HL-60/S4 treated with phorbol 12-myristate 13-acetate at 8.2 ng/mL for 4 days and 3 days (cell line): ENCODE results near the gene ASAP2.

Experiments
- in situ Hi-C: fragments of 300-500 bp; cut with MboI; formaldehyde crosslinking; loops from 2 replicates; pipeline ENCODE4 v1.15.0; 2022; ENCODE audit warnings: low sequenced_read_pairs

Gene ASAP2

DNA sequence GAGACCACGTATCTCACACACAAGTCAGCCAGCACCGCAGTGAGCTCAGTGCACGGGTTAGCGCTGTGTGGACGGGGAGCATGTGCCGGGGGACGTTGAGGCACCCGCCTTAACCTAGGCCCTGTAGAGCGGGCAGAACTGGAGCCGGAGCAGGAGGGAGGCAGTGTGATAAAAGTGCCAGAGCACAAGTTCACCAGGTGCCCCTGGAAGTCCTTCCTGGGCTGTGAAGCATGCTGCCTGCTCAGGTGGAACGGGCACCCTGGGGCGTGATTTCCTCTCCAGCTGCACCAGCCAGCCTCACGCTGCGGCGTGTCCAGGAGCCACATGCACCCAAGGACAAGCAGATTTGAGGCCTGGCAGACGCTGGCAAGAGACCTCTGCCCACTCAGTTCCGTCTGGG, 166.4 kb downstream of the ASAP2 start:
- in situ Hi-C loops, result no loop called here

DNA sequence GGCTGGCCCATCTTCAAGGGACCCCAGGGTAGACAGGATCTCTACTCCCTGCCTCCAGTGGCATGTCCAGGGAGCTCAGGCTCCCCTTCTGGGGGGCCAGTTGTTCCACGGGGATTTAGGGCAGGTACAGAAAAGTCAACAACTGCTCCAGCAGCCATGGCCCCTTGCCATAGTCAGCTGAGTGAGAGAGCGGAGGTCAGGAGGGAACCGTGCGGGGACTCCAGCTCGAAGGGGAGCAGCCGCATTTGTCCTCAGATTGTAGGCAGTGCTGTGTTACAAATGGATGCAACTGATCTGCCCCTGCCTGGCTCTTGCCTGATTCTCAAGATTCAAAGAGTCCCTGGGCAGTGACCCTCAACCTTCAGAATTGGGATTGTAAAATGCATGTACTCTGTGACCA, 166.9 kb downstream of the ASAP2 start:
- in situ Hi-C loops, result no loop called here

DNA sequence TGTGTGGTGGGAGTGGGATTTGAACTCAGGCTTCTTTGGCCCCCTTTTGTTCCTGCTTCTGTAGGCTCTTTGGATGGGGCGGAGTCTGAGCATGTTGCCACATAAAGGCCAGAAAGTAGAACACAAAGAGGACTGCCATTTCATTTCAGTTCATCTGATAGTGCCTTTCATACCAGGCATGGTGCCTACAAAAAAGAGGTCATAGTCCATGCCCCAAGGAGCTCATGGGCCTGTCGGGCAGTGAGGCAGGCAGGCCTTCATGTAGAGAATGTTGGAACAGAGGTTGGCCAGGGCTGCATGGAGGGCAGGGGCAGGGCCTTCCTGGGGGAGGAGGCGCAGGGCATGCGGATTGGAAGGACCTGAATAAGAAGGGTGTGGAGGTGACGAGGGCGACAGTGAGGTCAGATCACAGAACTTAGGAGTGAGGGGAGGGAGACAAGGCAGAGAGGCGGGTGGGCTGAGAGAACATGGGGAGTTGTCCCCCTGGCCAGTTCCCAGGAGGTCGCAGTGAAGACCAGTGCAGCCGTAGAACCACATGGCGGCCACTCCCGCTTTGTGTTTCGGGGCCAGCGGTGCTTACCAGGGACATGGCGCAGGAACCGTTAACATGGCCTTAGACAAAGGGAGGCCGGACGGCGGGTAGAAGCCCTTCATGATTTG, 167.6 kb downstream of the ASAP2 start:
- in situ Hi-C loops, result no loop called here

DNA sequence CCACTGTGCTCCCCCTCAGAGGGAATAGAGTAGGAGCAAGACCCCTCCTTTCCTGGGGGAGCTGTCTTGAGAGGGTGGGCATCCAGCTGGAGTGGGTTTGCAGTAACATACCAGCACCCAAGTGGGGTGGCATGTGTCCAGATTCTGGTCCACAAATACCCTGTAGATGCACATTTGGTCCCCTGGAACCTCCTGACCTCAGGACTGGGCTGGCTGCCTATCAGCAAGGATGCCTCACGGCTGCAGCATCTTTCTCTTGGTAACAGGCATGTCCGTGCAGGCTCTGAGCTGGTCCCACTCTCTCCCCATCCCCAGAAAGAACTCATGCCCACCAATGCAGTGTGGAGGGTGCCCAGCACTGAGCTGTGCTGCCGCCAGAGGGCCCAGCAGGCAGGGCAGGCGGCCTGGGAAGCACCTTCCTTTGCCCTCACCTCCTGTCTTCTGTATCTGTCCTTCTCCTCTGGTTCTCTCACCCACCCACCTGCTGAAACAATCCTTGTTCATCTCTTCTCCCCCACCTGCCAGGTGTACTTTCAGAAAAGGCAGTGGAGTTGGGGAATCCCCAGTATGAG, 169.3 kb downstream of the ASAP2 start:
- in situ Hi-C loops, result no loop called here

DNA sequence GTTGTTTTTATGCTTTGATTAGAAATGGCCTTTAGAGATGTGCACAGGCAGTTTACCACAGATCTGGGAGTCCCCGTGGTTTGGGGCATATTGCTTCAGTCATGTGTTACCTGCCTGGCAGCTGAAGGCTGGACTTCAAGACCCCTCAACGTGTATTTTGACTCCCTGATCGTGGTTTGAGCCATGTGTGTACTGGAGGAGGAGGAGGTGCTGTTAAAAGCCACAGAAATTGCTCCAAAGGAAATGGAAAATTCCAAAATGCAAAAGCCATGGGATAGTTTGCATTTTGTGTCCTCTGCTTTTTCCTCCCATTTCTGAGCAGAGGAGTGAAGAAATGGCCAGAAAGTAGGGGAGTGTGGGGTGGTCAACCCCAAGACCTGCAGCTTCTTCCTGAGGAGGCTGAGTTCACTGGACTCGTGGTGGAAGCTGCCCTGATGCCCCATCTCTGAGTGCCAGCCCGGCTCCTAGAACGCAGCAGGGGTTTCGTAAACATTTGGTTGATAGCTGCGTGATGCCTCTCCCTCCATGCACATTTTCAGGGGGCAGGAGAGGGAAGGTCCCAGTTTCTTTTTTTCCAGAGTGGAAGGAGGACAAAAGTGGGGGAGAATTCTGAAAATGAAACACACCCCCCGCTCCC, 171.0 kb downstream of the ASAP2 start:
- in situ Hi-C loops, result no loop called here

DNA sequence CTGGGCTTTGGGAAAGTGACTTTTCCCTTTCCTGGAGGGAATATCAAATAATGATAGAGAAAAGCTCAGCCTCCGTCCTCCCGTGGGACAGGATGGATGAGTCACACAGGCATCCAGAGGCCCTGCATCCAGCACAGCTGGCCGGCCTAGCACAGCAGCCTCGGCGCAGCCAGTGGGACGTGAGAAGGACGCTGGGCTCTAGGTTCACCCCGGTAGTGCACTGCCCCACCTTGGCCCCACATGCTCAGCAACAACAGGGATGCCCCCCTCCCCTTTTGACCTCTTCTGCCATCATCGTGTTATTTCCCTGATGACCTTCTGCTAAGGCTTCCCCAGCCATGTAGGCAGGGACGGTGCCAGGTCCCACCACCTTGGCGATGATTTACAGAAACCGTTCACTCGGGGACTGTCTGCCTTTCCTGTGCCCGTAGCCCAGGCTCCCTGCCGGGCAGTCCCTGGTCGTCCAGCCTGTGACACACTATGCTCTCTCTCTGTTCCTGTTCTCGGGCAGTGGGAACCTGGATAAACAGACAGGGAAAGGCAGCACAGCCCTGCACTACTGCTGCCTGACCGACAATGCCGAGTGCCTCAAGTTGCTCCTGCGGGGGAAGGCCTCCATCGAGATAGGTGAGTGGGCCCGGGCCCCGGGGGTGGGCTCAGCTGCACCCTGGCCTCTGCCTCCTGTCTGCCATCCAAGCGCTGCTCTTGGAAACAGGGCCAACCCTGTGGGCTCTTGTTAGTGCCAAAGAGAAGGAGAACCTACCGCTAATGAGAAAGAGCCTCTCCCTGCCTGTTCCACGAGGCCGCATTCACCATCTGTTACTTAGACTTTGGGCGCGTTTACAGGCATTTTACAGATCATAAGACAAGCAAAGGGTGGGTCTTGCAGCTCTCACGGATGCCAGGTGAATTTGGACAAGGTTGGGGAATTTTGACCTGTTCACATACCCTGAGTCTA, 172.1 kb downstream of the ASAP2 start:
- in situ Hi-C loops, result no loop called here

DNA sequence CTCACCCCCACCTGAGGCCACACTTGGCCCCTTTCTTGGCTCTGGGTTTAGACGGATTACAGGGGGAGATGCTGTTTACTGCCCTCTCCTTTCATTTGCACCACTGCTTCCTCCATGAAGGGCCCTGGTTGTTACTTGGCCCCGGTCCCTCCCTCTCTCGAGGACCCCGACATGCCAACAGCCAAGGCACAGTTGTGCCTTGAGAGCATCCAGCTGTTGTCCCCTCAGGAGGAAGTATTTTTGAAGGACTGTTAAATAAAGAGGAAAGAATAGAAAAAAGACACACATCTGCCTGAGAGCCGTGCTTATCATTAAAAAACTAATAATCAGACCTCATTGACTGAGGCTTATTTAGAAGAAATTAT, 172.8 kb downstream of the ASAP2 start:
- in situ Hi-C loops, result no loop called here

DNA sequence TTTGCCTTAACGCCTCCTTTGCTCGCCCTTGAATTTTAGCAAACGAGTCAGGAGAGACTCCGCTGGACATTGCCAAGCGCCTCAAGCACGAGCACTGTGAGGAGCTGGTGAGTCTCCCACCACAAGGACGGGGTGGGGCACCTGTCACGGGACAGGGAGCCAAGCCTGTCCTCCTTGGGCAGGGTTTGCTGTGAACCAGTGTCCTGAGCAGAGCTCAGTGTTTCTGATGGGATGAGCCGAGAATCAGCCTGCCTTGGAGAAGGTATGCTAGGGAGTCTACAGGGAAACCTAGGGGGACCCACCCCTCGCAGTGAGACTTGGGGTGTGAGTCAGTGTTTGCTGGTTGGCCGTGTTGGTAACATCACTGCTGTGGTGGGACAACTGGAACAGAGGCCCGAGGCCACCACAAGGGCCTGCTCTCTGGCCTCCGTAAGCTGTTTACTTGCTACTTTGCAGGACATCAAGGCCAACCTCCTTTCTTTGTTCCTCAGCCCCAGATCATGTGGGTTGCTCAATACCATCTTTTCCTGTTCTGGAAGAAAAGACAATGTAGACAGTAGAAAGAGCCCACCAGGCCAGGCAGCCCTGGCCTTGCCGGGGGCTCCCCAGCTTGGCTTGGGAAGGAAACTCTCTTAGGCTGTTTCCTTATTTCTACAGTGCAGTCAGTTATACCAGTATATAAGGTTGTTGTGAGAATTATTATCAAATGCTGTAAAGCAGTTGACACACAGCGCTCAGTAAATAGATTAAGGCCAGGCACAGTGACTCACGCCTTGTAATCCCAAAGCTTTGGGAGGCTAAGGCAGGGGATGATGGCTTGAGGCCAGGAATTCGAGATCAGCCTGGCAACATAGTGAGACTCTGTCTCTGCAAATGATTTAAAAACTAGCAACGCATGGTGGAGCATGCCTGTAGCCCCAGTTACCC, 174.4 kb downstream of the ASAP2 start:
- in situ Hi-C loops, result no loop called here

DNA sequence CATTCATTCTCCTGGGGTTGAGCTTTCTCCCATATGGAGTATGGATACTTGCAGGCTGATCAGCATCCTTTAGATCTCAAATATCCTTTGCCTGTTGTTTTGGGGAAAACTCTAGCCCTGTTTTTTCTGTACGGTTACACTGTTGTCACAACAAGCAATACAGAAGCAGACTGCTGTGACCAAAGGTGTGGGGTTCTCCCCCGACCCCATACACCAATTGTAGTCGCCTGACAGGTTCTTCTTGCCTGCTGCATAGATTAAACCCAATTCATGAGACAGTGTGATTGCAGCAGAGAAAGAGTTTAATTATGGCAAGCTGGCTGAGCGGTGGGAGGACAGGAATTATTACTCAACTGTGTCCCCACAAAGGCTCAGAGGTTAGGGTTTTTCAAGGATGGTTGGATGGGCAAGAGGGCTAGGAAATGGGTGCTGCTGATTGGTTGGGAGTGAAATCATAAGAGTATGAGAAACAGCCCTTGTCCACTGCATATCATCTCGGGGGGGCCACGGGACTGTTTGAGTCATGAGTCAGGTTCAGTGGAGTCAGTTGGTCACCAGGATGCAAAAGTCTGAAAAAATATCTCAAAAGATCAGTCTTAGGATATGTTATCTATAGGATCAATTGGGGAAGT, 176.1 kb downstream of the ASAP2 start:
- in situ Hi-C loops, result no loop called here

DNA sequence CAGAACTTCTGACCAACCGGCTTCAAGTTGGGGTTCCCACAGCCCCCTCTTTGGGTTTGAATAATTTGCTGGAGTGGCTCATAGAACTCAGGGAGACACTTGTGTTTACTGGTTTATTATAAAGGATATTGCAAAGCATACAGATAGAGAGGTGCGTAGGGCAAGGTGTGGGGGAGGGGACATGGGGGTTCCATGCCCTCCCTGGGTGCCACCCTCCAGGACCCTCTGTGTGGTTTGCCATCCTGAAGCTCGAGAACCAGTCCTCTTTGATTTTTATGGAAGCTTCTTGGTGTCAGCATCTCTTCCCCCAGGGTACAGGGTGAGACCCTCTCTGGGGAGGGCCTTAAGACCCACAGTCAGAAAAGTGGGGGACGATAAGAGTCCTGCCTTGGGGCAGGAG, 177.9 kb downstream of the ASAP2 start:
- in situ Hi-C loops, result no loop called here

DNA sequence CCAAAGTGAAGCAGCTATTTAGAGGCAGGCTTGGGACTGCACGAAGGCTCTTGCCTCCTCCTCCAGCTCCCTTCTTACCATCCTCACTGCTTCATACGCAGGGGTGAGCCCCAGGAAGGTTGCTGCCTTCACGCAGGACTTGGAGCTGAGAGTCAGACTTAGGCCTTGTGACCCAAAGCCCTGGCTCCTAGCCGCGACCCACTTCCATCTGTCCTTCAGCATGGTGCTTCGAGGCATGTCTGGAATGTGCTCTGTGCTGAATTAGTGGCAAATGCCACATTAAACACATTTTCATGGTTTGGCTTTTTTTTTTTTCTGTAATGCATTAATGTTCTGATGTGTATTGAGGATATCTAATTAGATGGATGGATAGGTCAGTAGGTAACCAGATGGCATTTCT, 179.2 kb downstream of the ASAP2 start:
- in situ Hi-C loops, result no loop called here

DNA sequence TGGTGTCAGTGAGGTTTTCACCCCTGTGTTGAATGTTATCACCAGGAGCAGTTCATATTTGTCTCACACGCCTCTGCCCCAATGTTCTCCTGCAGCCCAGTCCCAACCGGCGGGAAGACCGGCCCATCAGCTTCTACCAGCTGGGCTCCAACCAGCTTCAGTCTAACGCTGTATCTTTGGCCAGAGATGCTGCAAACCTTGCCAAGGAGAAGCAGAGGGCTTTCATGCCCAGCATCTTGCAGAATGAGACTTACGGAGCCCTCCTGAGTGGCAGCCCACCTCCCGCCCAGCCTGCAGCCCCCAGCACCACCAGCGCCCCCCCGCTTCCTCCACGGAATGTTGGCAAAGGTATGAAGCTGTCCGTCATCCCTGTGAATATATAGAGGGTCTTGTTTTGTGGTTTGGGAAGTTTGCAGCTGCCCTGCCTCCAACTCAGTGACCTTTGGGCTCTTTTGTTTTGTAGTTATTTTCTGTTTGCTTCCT, 181.6 kb downstream of the ASAP2 start:
- in situ Hi-C loops, result no loop called here

DNA sequence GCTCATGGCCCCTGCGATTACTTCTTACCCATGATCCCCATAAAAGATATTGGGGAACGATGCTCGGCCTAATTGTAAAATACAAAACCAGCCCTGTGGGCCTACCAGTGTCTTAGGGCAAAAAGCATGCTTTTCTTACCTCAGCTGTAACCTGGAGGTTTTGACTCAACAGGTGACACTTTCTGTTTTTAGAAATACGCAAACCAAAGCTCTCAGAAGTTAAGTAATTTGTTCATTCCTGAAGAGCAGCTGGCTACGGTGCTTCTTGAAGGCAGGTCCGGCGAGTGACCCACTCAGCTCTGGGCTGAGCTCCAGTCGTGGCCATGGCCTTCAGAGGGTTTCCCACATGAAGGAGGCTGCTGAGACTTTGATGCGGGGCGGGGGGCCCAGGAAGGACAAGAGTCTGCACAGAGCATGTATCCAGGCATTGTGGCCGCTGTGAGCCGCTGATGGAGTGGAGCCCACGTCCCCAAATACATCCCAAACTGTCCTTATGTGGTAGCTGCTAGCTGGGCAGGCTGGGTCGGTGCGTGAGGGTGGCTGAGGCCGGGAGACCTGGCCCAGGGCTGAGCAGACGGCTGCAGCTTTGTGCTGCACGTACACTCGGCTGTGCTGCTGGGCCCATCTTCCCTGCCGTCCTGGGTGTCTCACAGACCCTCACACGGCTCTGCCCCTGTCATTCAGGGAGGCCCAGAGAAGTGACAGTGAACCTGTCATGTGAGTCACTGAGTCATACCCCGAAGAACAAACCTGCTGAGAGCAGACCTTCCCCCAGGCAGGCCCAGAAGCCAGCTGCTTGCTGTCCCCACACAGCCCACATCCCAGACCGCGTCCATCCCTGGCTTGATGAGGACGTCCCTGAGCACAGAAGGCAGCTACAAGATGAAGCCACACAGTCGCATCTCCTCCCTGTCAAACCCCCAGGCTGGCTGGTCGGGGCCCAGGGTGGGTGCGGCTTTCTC, 182.6 kb downstream of the ASAP2 start:
- in situ Hi-C loops, result no loop called here

DNA sequence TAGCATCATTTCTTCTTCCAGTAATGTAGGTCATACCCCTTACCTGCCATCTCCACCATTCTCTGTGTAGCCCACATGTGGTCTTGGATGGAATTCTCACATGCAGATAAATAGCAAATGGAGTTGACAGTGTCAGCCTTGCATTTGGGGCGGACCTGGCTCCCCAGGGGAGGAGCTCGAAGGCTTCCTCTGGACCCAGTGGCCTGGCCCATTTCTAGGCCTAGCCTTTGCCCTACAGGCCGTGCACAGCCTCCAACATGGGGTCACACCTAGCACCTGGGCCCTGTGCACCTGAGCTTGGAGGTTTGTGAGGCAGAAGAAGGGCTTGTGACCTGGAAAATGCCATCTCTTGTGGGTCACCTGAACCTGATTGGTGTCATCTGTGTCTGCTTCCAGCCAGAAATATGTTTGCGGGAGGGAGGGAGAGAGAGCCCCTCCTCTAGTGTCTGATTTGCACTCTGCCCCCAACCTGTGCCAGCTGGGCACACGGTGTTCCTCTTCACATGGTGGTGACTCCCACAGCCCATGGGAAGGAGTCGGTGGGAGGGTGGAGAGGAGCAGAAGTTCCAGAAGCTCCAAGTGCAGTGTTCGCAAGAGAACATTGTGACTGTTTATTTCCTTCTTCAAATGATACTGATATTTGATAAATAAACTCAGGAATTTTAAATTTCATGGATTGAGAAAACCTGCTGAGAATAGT, 183.7 kb downstream of the ASAP2 start:
- in situ Hi-C loops, result no loop called here

DNA sequence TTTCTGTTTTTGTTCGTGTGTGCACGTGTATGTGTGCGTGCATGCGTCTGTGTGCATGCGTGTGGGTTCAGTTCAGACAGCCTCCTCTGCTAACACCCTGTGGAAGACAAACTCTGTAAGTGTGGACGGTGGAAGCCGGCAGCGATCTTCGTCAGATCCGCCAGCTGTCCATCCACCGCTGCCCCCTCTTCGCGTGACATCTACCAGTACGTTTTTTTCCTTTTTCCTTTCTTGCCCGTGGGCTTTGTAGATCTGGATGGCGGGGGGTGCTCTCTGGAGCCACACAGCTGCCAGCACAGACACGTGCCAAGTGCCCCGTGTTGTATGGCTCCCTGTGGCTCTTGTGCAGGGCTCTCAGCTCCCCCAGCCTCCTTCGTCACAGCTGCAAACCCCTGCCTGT, 184.4 kb downstream of the ASAP2 start:
- in situ Hi-C loops, result no loop called here

DNA sequence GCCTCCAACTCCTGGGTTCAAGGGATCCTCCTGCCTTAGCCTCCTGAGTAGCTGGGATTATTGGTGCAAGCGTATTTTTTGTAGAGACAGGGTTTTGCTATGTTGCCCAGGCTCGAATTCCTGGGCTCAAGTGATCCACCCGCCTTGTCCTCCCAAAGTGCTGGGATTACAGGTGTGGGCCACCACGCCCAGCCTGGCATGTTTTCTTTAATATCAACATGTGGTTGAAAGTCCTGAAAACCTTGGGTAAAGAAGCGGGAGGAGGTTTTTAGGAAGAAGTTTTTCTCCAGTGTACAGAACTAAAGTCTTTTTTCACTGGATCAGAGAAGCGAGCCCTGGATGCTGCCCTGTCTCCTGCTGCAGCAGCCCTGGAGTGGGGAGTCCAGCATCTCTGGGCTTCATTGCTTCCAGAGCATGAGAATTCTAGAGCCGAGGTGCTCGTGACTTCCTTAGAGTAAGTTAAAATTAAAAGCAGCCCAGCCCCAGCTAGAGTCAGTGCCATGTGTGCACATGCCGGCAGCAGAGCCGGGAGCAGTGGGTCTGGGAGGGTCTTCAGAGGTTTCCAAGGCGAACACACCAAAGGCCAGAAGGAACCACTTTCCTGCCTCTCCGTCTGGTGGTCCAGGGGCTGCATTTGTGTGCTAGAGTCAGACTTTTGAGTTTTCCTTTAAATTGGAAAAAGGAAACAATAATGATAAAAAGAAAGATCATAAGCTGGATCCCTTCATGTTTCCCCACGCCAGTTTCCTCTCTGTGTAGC, 185.5 kb downstream of the ASAP2 start:
- in situ Hi-C loops, result no loop called here
